ENCODE data around the gene SDK1.

DNA sequence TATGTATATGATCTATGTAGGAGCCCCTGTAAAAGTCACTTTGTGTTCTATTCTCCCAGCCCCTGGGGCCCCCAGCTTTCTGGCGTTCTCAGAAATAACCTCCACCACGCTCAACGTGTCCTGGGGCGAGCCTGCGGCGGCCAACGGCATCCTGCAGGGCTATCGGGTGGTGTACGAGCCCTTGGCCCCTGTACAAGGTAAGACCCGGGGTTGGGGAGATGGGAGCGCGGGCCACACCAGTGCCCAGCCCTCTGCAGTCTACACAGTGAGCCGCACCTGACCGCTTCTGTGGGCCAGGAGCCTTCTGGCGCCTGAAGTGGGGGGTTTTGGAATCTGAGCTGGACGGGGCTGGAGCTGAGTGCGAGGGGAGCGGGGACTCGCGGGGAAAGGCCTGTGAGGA is 908.9 kb downstream of the SDK1 start:
- TF ChIP-seq EZH2phosphoT487 (IDR thresholded peaks at IDR 0.05; ENCODE audit: insufficient read depth, low read depth), result no peak
- TF ChIP-seq EZH2 (IDR thresholded peaks at IDR 0.05; ENCODE audit: insufficient read depth, poor library complexity, severe bottlenecking), result no peak

All from GM23248 (cell line).